ENCODE measurements around the gene UROC1.
A peak's percentile ranks its signal among the peaks of the same experiment; 100 is the strongest.

The UROC1 gene

DNA sequence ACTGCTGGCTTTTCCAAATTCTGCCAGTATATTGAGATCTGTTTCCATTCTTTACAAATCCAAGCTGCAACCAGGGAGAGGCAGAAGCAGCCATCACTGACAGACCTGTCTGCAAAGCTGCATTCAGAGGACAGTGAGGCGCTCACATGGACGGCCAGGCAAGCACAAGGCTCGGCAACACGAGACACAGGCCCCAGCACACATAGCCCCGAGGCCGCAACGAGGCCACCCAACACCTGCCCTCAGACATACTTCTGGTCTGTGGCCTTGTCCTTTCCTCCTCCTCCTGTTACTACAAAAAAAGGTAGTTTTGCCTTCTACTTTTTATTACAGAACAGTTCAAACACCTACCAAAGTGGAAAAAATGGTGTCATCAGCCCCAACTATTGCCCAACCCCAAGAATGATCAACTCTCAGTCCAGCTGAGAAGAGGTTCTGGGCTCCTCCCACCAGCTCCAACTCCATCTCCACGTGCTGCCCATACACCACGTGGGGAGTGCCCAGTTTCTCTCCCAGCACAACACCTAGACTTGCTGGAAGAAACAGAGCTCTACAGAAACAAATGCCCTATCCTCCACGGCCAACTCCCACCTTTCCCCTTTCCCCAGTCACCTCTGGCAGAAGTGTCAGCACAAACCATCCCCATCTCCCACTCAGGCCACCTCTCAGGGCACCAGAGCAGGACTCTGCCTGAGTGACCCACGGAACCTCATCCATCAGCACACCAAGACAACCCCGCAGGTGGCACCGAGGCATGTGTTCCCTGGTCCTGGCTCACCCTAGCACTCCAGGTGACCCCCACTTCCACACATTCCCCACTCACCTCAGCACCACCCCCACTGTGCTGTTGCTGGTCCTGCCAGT is 49.3 kb downstream of the UROC1 start:
- peaks cover 58% of the 10 kb centered on the region for H3K4me1 Mint-ChIP-seq
- ATAC-seq (replicated peaks; ENCODE audit: extremely low read depth, poor library complexity, severe bottlenecking), result no peak
- no peak for DNase-seq (ENCODE audit: low spot score in 2 of 2)
- H3K9me3 Mint-ChIP-seq, result no peaks in the 10 kb centered on the region
- H3K4me3 Mint-ChIP-seq, result no peak overlapping the region
- peak overlapping the region; percentile 33 for H3K27ac Mint-ChIP-seq (ENCODE audit: low read depth)
- H3K36me3 Mint-ChIP-seq (ENCODE audit: insufficient read depth), result peaks cover 61% of the 10 kb centered on the region
- no peaks in the 10 kb centered on the region for H3K27me3 Mint-ChIP-seq

DNA sequence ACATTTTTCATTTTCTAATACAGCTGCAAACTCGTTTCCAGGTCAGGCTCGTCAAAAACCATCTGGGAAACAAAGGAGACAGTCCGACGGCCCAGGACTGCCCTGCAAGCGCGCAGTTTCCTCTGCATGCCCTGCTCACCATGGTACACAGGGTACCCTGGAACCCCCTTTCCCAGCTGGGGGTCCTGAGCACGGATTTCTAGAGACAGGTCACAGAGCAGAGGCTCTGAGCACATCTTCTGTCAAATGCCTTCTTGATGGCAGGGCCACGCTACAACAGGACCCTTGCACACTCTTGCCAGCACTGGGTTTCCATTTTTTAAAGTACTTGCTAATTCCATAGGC is 50.0 kb downstream of the UROC1 start:
- DNase-seq (ENCODE audit: low spot score in 2 of 2) (no peak), ATAC-seq (replicated peaks; ENCODE audit: extremely low read depth, poor library complexity, severe bottlenecking) (no peak)
- Mint-ChIP-seq H3K36me3 (ENCODE audit: insufficient read depth) (peaks cover 60% of the 10 kb centered on the region), H3K4me1 (peaks cover 51% of the 10 kb centered on the region), H3K27me3 (no peaks in the 10 kb centered on the region), H3K9me3 (no peaks in the 10 kb centered on the region), H3K27ac (ENCODE audit: low read depth) (no peak overlapping the region), H3K4me3 (no peak overlapping the region)

DNA sequence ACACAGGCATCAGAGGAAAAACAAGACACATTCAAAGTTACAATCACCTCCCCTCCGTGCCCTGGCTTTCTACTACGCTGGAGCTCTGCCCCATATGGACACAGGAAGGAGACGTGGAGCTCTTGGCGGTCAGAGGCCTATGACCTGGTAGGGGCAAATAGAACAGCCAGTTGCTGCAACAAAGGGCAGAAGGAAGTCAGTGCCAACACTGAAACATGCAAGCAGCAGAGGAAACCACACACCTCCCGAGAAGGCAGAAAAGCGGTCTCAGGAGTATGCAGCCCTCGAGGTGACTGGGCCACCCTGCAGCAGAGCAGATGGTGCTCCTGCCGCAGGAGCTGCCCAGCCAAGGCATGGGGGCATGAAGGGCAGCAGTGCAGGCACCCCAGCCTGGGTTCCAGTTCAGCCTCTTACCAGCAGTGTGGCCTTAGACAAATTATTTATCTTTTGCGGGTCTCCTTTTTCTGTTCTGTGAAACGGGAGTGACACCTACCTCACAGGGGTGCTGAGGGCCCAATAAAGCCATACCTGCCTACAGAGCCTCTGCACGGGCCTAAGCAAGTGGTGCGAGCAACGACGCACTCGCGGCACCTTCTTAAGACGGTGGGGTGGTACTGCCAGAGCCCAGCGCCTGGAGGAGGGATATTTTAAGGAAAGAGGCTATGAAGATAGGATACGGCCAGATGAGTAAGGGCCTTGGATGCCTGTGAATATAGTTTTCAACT is 50.5 kb downstream of the UROC1 start:
- ATAC-seq (replicated peaks; ENCODE audit: extremely low read depth, poor library complexity, severe bottlenecking) (no peak), DNase-seq (ENCODE audit: low spot score in 2 of 2) (no peak)
- Mint-ChIP-seq H3K27me3 (no peaks in the 10 kb centered on the region), H3K4me3 (no peak overlapping the region), H3K9me3 (no peaks in the 10 kb centered on the region), H3K36me3 (ENCODE audit: insufficient read depth) (peaks cover 61% of the 10 kb centered on the region), H3K27ac (ENCODE audit: low read depth) (no peak overlapping the region), H3K4me1 (peaks cover 46% of the 10 kb centered on the region)

DNA sequence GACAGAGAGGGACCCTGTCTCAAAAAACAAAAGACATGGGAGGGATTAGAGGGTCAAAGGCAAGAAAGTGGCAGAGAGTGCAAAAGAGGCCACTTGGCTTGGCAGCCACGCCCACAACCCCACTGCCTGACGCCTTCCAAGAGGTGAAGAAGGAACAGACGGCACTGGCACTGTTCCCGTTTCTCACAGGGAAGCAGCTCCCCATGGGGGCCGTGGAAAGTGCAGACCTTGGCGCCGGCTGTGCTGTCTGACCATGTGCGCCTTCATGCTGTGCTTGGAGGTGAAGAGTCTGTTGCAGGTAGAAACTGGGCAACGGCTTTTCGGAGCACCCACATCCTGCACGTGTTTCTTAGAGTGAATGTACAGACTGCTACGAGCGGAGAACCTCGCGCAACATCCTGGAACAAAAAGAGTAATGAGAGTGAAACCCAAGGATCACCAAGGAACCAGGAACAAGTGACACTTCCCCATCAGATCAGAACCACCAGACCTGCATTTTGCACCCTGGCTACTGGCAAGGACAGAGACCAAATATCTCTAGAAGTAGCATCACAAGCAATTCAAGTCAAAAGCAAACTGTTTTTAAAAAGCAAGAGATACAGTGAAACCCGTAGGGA is 51.5 kb downstream of the UROC1 start:
- Mint-ChIP-seq H3K27ac (ENCODE audit: low read depth) (no peak overlapping the region), H3K4me3 (no peak overlapping the region), H3K9me3 (no peaks in the 10 kb centered on the region), H3K27me3 (no peaks in the 10 kb centered on the region), H3K36me3 (ENCODE audit: insufficient read depth) (peaks cover 67% of the 10 kb centered on the region), H3K4me1 (peaks cover 44% of the 10 kb centered on the region)
- ATAC-seq (replicated peaks; ENCODE audit: extremely low read depth, poor library complexity, severe bottlenecking) (no peak), DNase-seq (ENCODE audit: low spot score in 2 of 2) (no peak)

DNA sequence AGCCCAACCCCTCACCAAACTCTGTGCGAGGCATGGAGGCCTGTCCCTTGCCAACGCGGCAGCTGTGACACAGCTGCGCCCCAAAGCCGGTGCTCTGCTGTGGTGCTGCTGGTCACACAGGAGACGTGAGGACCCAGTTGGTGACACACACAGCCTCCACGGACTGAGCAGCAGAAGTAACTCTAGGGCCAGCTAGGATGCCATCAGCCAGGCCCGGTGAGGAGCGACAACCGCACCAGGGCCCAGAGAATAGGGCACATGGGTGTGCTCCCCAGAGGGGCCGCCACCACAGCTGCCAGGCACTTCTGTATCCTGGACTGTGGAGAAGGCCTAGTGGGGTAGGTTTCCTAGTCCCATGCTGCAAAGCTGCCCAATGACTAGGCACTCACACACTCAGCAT is 52.6 kb downstream of the UROC1 start:
- Mint-ChIP-seq H3K27me3 (no peaks in the 10 kb centered on the region), H3K4me1 (peaks cover 50% of the 10 kb centered on the region), H3K36me3 (ENCODE audit: insufficient read depth) (peaks cover 66% of the 10 kb centered on the region), H3K4me3 (no peak overlapping the region), H3K27ac (ENCODE audit: low read depth) (no peak overlapping the region), H3K9me3 (no peaks in the 10 kb centered on the region)
- DNase-seq (ENCODE audit: low spot score in 2 of 2) (no peak), ATAC-seq (replicated peaks; ENCODE audit: extremely low read depth, poor library complexity, severe bottlenecking) (no peak)

DNA sequence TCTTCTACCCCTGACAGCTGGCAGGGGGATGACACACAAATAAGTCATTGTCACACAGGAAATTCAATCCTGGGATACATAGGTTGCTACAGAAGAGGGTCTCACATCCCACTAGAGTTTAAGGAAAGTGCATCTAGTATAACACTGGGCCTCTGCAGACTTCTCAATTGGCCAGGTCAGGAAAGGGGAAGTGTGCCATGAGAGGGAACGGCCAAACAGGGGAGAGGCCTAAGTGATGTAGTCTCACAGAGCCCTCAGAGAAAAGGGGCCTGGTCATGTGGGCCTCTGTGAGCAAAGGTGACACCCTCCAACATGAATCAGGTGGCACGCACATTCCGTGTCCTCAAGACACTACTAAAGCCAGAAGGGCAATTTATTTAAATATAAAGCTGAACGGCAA is 53.1 kb downstream of the UROC1 start:
- Mint-ChIP-seq H3K36me3 (ENCODE audit: insufficient read depth) (peaks cover 65% of the 10 kb centered on the region), H3K9me3 (no peaks in the 10 kb centered on the region), H3K4me3 (no peak overlapping the region), H3K27me3 (no peaks in the 10 kb centered on the region), H3K4me1 (peaks cover 45% of the 10 kb centered on the region), H3K27ac (ENCODE audit: low read depth) (no peak overlapping the region)
- ATAC-seq (replicated peaks; ENCODE audit: extremely low read depth, poor library complexity, severe bottlenecking) (no peak), DNase-seq (ENCODE audit: low spot score in 2 of 2) (no peak)

DNA sequence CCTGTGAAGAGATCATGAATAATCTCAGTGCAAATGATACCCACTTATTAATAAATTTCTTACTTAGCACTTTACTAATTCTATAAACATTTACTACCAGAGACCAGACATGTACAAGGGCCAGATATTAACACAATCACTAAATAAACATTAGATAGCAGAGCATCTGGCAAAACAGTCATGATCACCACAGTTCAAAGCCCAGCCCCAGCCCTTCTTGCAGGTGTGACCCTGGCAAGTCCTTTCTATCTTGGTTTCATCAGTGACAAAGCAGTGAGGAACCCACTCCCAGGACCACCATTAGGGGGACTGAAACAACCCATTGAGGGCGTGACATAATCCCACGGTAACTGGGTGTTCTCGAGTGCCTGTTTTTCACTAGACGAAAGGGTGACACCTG is 53.5 kb downstream of the UROC1 start:
- no peak overlapping the region for H3K4me3 Mint-ChIP-seq
- H3K9me3 Mint-ChIP-seq, result no peaks in the 10 kb centered on the region
- H3K4me1 Mint-ChIP-seq, result peaks cover 41% of the 10 kb centered on the region
- ATAC-seq (replicated peaks; ENCODE audit: extremely low read depth, poor library complexity, severe bottlenecking) (no peak), DNase-seq (ENCODE audit: low spot score in 2 of 2) (no peak)
- H3K27me3 Mint-ChIP-seq, result no peaks in the 10 kb centered on the region
- H3K36me3 Mint-ChIP-seq (ENCODE audit: insufficient read depth), result peaks cover 65% of the 10 kb centered on the region
- no peak overlapping the region for H3K27ac Mint-ChIP-seq (ENCODE audit: low read depth)

DNA sequence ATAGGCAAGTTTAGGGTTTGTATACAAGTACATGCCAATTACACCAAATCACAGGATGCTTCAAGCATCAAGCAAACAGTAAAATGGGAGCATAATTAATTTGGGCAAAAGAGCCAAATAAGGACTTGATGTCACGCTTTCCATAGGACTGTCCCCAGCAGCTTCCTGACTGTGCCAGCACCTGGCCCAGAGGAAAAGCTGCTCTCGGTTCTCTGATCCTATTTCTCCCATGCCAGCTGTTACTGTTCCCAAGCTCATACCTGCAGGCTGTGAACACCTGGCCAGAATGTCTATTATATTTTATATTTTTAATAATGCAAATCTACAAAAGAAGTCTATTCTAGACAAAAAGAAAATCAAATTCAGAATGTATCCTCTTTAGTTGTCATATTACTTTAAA is 54.1 kb downstream of the UROC1 start:
- Mint-ChIP-seq H3K36me3 (ENCODE audit: insufficient read depth) (peaks cover 64% of the 10 kb centered on the region), H3K4me1 (peaks cover 38% of the 10 kb centered on the region), H3K27ac (ENCODE audit: low read depth) (no peak overlapping the region), H3K4me3 (no peak overlapping the region), H3K27me3 (no peaks in the 10 kb centered on the region), H3K9me3 (no peaks in the 10 kb centered on the region)
- DNase-seq (ENCODE audit: low spot score in 2 of 2) (no peak), ATAC-seq (replicated peaks; ENCODE audit: extremely low read depth, poor library complexity, severe bottlenecking) (no peak)

DNA sequence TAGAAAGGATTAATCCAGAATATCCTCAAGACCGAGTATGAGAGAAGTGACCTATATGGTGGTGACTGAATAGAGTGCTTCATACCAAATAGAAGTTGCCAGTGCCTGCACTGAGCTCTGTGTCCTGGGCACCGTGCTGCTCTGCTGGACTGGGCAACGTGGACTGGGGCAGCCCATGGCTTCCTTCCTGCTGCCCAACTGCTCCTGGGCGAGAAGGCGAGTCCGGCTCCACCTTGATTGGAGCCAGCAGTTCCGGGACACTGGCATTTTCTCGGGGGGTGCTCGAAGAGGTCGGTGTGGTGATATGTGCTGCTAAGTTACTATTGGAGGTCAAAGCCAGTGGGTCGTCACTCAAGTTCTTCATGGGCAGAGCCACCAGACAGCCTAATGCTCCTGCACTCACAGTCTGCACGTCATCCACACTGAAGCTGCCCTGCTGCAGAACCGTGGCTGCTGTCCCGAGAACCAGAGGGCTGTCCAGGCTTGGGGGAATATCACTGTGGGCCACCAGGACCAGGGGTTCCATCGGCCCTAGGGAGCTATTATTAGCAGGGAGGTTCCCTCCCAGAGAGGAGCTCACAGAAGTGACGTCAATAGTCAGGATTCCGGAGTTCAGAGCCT is 56.0 kb downstream of the UROC1 start:
- Mint-ChIP-seq H3K36me3 (ENCODE audit: insufficient read depth) (peaks cover 71% of the 10 kb centered on the region), H3K4me1 (peaks cover 42% of the 10 kb centered on the region), H3K27ac (ENCODE audit: low read depth) (no peak overlapping the region), H3K27me3 (no peaks in the 10 kb centered on the region), H3K9me3 (no peaks in the 10 kb centered on the region), H3K4me3 (no peak overlapping the region)
- ATAC-seq (replicated peaks; ENCODE audit: extremely low read depth, poor library complexity, severe bottlenecking) (no peak), DNase-seq (ENCODE audit: low spot score in 2 of 2) (no peak)

DNA sequence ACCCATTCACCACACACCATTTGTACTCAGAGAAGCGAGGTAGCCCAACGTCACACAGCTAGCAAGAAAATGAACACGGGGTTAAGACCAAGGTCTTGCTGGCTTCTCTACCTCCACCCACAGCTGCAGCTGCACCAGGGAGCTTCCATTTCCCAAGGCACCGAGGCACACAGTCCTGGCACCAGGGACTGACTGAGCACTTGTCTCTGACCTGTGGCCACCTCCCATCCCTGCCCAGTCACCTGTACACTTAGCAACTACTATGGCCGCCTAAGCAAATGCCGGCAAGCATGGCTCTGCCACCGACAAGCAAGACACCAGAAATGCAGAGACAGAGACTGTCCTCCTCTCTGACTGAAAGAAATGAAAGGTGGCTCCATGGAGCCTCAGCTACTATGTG is 57.2 kb downstream of the UROC1 start:
- Mint-ChIP-seq H3K4me1 (peaks cover 37% of the 10 kb centered on the region), H3K9me3 (no peaks in the 10 kb centered on the region), H3K4me3 (no peak overlapping the region), H3K27me3 (no peaks in the 10 kb centered on the region), H3K36me3 (ENCODE audit: insufficient read depth) (peaks cover 66% of the 10 kb centered on the region), H3K27ac (ENCODE audit: low read depth) (no peak overlapping the region)
- DNase-seq (ENCODE audit: low spot score in 2 of 2) (no peak), ATAC-seq (replicated peaks; ENCODE audit: extremely low read depth, poor library complexity, severe bottlenecking) (no peak)

DNA sequence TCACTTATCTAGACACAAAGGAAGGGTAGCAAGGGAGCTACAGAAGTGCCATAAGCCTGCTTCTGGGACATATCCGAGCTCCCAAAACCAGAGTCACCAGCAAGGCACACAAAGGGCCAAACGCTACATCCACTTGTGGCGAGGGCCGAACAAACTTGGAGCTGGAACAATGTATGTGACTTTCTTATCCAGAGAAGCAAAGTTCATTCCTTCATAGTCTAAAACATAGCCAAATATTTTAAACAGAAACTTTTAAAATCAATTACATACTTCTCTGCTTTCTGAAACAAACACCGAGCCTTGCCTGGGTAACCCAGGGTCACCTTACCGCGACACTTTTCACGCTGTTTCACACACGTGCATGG is 57.8 kb downstream of the UROC1 start:
- no peak overlapping the region for H3K4me3 Mint-ChIP-seq
- no peak for ATAC-seq (replicated peaks; ENCODE audit: extremely low read depth, poor library complexity, severe bottlenecking)
- peaks cover 68% of the 10 kb centered on the region for H3K36me3 Mint-ChIP-seq (ENCODE audit: insufficient read depth)

DNA sequence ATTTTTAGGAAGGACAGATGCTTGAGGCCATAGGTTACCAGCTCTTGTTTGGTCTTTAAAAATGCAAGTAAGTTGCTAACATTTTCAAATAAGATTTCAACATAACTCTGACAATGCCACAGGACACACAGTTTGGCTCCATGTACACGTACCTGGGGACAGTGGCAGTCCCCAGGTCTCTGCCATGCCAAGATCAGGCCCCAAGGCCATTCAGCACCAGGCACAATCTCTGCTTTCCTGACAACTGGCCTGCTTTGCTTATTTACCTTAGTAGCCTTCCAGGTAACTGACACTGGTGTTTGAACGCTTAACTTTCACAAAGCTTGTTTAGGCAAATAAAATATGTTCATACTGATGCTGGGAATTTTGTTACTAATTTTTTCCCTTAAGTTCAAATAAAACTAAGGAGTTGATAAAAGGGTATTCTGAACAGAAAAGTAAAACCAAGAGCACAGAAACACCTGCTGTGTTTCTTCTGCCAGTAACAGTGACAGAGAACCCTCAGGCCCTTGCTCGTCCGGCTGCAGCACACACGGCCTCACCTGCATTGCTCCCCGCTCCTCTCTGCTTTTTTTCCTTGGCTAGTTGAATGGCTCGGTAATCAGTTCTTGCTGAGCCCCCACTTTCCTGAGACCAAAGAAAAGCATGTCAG is 58.3 kb downstream of the UROC1 start:
- ATAC-seq (replicated peaks; ENCODE audit: extremely low read depth, poor library complexity, severe bottlenecking), result no peak
- DNase-seq (ENCODE audit: low spot score in 2 of 2), result no peak
- Mint-ChIP-seq H3K27me3 (no peaks in the 10 kb centered on the region), H3K27ac (ENCODE audit: low read depth) (no peak overlapping the region), H3K9me3 (no peaks in the 10 kb centered on the region), H3K4me1 (peaks cover 35% of the 10 kb centered on the region), H3K36me3 (ENCODE audit: insufficient read depth) (peaks cover 69% of the 10 kb centered on the region), H3K4me3 (no peak overlapping the region)

More for the DNA sequence above, 57.8 kb downstream of the UROC1 start:
- no peak for DNase-seq (ENCODE audit: low spot score in 2 of 2)
- H3K9me3 Mint-ChIP-seq, result no peaks in the 10 kb centered on the region
- no peak overlapping the region for H3K27ac Mint-ChIP-seq (ENCODE audit: low read depth)
- H3K27me3 Mint-ChIP-seq, result no peaks in the 10 kb centered on the region
- peaks cover 39% of the 10 kb centered on the region for H3K4me1 Mint-ChIP-seq

Data from central memory CD8-positive, alpha-beta T cell (primary cell).